NCI-H2171 (cell line): Measurements from ENCODE around the gene ULK3.

Source experiments
- DNase-seq: peaks from one replicate; lab custom pipeline; 2025; lab: John Stamatoyannopoulos, UW

The ULK3 gene

GRCh38 chr15:74822233-74822632 is 20.7 kb downstream of the ULK3 start:
- no peak for DNase-seq

- DNase-seq: no peak
Measured at GRCh38 chr15:74821790-74822158, 21.2 kb downstream of the ULK3 start.

GRCh38 chr15:74821091-74821789 is 21.7 kb downstream of the ULK3 start:
- peak; percentile 54 for DNase-seq

- no peak for DNase-seq
Measured at GRCh38 chr15:74820056-74820455, 22.9 kb downstream of the ULK3 start.

GRCh38 chr15:74817370-74817737 is 25.6 kb downstream of the ULK3 start:
- DNase-seq: no peak

- DNase-seq: no peak
Measured at GRCh38 chr15:74816624-74817369, 26.2 kb downstream of the ULK3 start.

GRCh38 chr15:74815961-74816360 is 27.0 kb downstream of the ULK3 start:
- DNase-seq: no peak

GRCh38 chr15:74815121-74815934 is 27.6 kb downstream of the ULK3 start:
- DNase-seq: no peak

GRCh38 chr15:74812533-74812932 is 30.4 kb downstream of the ULK3 start, which contains the start of gene LMAN1L:
Gene LMAN1L (plus strand): TSS chr15:74812835. CDS start chr15:74812855, 20 bp downstream.
- DNase-seq: no peak

GRCh38 chr15:74809956-74810355 is 33.0 kb downstream of the ULK3 start:
- DNase-seq: no peak

- DNase-seq: no peak
Measured at GRCh38 chr15:74809242-74809641, 33.7 kb downstream of the ULK3 start.

- DNase-seq: no peak
Measured at GRCh38 chr15:74808840-74809229, 34.1 kb downstream of the ULK3 start.

GRCh38 chr15:74808078-74808839 is 34.7 kb downstream of the ULK3 start:
- no peak for DNase-seq

- DNase-seq: no peak
Measured at GRCh38 chr15:74807282-74807681, 35.7 kb downstream of the ULK3 start.

- DNase-seq: no peak
Measured at GRCh38 chr15:74804935-74805334, 38.0 kb downstream of the ULK3 start.

- DNase-seq: no peak
Measured at GRCh38 chr15:74802862-74803447, 40.0 kb downstream of the ULK3 start.

GRCh38 chr15:74802290-74802689 is 40.7 kb downstream of the ULK3 start:
- no peak for DNase-seq

GRCh38 chr15:74801311-74801997 is 41.5 kb downstream of the ULK3 start:
- DNase-seq: no peak

- DNase-seq: no peak
Measured at GRCh38 chr15:74800559-74801094, 42.3 kb downstream of the ULK3 start.

GRCh38 chr15:74799856-74800558 is 42.9 kb downstream of the ULK3 start:
- peak; percentile 36 for DNase-seq
